Measurements from ENCODE around the gene SYNPO2L.
"Not testable (repeated sequence)": the region's sequence is repeated elsewhere in the genome, so short reads cannot be mapped to it uniquely, and the experiment has no call there.

SYNPO2L gene

DNA sequence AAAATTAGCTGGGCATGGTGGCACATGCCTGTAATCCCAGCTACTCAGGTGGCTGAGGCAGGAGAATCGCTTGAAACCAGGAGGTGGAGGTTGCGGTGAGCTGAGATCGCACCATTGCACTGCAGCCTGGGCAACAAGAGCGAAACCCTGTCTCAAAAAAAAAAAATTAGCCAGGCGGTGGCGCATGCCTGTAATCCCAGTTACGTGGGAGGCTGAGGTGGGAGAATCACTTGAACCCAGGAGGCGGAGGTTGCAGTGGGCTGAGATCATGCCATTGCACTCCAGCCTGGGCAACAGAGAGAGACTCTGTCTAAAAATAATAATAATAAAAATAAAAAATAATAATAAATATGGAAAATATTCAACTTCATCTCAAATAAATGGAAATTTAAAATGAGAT is 38.7 kb downstream of the SYNPO2L start:
- DNase-seq (ENCODE audit: low read depth, low spot score): not testable (repeated sequence)

DNA sequence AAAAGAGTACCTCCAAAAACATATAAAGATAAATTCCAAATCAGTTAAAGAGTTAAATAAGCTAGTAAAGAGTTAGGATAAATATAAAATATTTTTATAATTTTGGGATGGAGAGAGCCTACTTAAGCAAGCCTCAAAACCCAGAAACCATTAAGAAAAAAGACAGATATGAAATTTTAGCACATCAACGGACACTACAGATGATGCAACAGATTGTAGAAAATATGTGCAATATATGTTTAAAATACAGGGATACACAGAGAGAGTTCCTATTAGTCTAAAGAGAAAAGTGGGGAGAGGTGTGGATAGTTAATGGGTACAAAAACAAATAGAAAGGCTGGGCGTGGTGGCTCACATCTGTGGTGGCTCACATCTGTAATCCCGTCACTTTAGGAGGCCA is 41.1 kb downstream of the SYNPO2L start:
- no peak for DNase-seq (ENCODE audit: low read depth, low spot score)

DNA sequence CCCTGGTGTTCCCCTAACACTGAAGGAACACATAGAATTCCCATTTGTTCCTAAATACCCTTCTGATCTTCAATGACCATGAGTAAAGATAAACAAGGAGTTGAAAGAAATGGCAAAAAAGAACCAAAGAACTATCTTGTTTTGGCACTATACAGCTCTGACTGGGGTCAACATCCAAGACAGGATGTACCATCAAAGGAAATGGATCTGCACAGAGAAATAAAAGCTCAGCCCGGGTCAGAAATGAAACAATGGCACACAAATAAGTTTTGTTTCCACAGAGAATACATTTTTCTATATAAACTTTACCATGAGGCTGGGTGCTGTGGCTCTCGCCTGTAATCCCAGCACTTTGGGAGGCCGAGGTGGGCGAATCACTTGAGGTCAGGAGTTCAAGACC is 46.7 kb downstream of the SYNPO2L start:
- no peak for DNase-seq (ENCODE audit: low read depth, low spot score)

DNA sequence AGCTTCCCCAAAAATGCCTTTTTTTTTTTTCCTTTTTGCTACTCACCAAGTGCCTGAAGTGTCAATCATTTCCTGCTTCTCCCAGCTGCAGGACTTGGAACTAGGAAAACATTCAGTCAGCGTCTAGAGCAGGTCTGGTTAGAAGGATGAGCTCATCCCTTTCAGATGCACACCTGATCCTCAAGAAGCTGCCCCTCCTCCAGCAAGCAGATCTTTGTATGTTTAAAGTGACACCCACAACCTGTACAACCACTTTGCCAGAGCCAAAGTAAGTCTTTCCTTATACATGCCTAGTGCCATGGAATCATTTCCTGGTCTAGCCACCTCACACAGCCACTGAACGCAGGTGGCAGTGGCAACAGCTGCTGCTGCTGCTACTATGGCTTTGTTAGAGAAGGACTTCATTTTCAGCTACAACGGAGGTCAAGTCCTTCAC is 54.3 kb downstream of the SYNPO2L start:
- DNase-seq (ENCODE audit: low read depth, low spot score): no peak

DNA sequence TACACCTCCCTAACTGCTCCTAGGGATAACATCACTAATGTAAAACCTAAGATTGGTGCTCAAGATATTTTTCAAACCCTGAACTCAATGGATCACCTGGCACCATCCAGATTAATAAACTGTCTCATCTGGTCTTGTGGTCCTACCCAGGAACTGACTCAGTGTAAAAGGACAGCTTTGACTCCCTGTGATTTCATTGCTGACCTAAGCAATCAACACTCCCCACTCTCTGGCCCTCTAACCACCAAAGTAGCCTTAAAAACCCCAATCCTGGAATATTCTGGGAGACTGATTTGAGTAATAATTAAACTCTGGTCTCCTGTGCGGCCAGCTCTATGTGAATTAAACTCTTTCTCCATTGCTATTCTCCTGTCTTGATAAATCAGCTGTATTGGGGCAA is 58.5 kb downstream of the SYNPO2L start:
- no peak for DNase-seq (ENCODE audit: low read depth, low spot score)

Measured in activated CD4-positive, CD25-positive, alpha-beta regulatory T cell treated with anti-CD3 and anti-CD28 coated beads, Interleukin-2, amount 50 U/mL, for 16 hours (primary cell).